Measurements from ENCODE around the gene MBTPS1. TPM values are rescaled to one million over a fixed set of nuclear protein-coding genes. Genes with fewer than 3 reads are reported as not detected.

The MBTPS1 gene
- total RNA-seq, 6 donors from 2014 or later = 83.6 to 156 (median 105) TPM

GRCh38 chr16:84065536-84066132 is 51.1 kb downstream of the MBTPS1 start:
- no peaks in the 10 kb centered on the region for H3K9me3 ChIP-seq
- DNase-seq = peak in 1 of 2 donors; percentile 48
- TF ChIP-seq CTCF (IDR thresholded peaks at IDR 0.05) (peak in 5 of 6 experiments; percentile 27 to 52 (median 50)), EP300 (IDR thresholded peaks at IDR 0.05) (no peak)
- peak in 1 of 2 donors; percentile 73 for ATAC-seq (ENCODE audit: low FRiP score in 2 of 2)
- no peaks in the 10 kb centered on the region for H3K27me3 ChIP-seq
- no peak overlapping the region for H3K4me3 ChIP-seq
- H3K4me1 ChIP-seq = no peaks in the 10 kb centered on the region
- H3K36me3 ChIP-seq = peaks cover 42 to 100% (median 73%) of the 10 kb centered on the region in 4 donors
- 57 to 60% methylated on average over 12 of the region's 12 CpGs for WGBS, 2 donors
- no peak overlapping the region for H3K27ac ChIP-seq

DNA sequence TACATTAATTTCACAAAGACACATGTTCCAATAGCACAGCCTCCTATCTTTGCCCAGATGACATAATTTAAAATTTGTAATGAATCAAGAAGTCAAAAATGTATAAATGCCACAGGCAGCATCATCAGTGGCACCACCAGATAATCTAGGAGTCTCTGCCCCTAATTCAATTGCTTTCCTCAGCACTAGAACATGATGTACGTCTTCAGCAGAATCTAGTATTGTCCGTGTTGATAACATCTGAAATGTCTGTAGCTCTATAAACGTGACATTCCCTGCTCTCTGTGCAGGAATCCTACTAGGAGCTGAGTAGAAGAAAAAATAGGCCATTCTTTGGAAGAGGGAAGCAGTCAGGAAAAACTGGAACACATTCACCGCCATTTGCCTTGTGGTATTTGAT is 52.8 kb downstream of the MBTPS1 start:
- Histone ChIP-seq H3K4me1 (no peaks in the 10 kb centered on the region), H3K27ac (no peak overlapping the region), H3K27me3 (no peaks in the 10 kb centered on the region), H3K9me3 (no peaks in the 10 kb centered on the region), H3K36me3 (peaks cover 39 to 100% (median 73%) of the 10 kb centered on the region in 4 donors), H3K4me3 (no peak overlapping the region)
- DNase-seq = no peak
- no peak for TF ChIP-seq EP300 (IDR thresholded peaks at IDR 0.05)
- TF ChIP-seq CTCF (IDR thresholded peaks at IDR 0.05) = no peak
- TF ChIP-seq POLR2AphosphoS5 (IDR thresholded peaks at IDR 0.05) = no peak
- no peak for TF ChIP-seq POLR2A (IDR thresholded peaks at IDR 0.05)
- ATAC-seq (ENCODE audit: low FRiP score in 2 of 2) = no peak
- 85 to 90% methylated on average over 4 of the region's 4 CpGs for WGBS, 2 donors

DNA sequence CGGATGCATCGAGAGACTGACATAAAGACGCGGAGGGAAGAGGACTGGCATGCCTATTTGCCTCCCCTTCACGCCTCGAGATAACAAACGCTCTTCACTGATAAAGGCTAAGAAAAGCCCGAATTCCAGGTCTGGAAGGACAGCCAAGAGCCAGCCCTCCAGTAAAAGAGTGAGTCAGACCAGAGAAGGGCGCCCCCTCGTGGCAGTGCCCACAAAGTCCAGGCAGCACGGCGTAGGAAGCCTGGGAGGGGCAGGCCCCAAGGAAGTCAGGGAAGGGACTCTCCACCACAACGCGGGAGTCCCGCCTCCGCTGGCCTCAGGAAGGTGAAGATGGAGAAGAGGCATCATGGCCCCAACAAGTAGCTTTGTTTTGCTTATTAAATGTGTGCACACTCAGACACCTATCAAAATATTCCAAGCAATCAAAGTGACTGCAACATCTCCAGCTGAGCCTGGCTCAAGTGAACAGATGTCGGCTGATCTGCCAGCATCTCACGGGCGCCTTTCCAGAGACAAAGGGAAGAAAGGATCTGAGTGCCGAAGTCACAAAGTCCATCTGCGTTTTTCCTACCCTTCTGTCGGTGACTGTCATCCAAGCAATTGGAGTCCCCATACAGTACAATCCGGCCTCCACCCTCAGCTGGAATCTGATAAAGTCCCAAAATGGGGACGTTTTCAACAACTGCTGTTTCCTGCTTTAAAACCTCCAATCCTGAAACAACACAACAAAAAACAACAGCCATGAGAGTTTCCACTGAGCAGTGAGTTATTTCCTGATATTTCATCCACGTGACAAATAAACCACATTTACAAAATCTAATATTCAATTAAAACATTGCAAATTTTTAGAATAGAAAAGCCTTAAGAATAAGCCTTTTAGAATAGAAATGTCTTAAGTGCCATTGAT is 53.8 kb downstream of the MBTPS1 start:
- no peaks in the 10 kb centered on the region for H3K9me3 ChIP-seq
- ATAC-seq (ENCODE audit: low FRiP score in 2 of 2) (peak; percentile 92 to 94), DNase-seq (peak; percentile 82 to 87)
- TF ChIP-seq CTCF (IDR thresholded peaks at IDR 0.05) (peak; percentile 79 to 89 (median 83)), EP300 (IDR thresholded peaks at IDR 0.05) (no peak), POLR2AphosphoS5 (IDR thresholded peaks at IDR 0.05) (no peak), POLR2A (IDR thresholded peaks at IDR 0.05) (no peak)
- 59 to 62% methylated on average over 25 of the region's 25 CpGs for WGBS, 2 donors
- H3K27me3 ChIP-seq = no peaks in the 10 kb centered on the region
- H3K36me3 ChIP-seq = peaks cover 34 to 100% (median 73%) of the 10 kb centered on the region in 4 donors
- no peak overlapping the region for H3K4me3 ChIP-seq
- no peak overlapping the region for H3K27ac ChIP-seq
- H3K4me1 ChIP-seq = no peaks in the 10 kb centered on the region

DNA sequence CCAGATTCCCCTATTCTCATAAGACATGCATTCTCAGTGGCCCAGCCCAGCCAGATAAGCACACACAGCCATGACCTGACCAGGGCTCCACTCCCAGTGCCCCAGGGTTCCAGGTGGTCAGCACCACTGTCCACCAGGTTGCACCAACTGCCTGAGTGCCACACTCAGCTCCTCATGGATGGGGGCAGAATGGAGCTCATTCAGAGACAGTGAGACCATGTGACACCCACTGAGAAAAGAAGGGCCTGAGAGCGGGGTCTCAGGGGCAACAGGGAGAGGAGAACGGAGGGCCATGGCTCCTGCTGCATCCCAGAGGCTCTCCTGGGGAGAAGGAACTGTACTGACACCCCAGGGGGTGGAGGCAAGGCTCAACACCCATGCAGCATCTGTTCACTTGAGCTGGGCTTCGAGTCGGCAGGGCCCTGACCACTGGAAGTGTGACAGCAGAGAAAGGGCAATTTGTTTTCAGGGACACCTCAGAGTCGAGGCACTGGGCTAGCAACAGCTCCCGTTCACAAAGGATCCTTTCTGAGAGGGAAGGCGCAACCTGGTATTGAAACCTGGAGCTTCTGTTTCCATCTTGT is 55.4 kb downstream of the MBTPS1 start:
- Histone ChIP-seq H3K4me1 (no peaks in the 10 kb centered on the region), H3K27me3 (no peaks in the 10 kb centered on the region), H3K36me3 (peaks cover 40 to 100% (median 72%) of the 10 kb centered on the region in 4 donors), H3K27ac (no peak overlapping the region), H3K4me3 (no peak overlapping the region), H3K9me3 (no peaks in the 10 kb centered on the region)
- 85% methylated on average over 6 to 7 of the region's 7 CpGs for WGBS, 2 donors
- no peak for ATAC-seq (ENCODE audit: low FRiP score in 2 of 2)
- DNase-seq = no peak
- TF ChIP-seq POLR2A (IDR thresholded peaks at IDR 0.05) (no peak), CTCF (IDR thresholded peaks at IDR 0.05) (no peak), POLR2AphosphoS5 (IDR thresholded peaks at IDR 0.05) (no peak), EP300 (IDR thresholded peaks at IDR 0.05) (no peak)

Measured in upper lobe of left lung (tissue), 6 donors.